GM19238 (cell line): Measurements from ENCODE around the gene GOLGA6A.

Source experiments
- DNase-seq: peaks from one replicate; pipeline ENCODE4 v3.0.0; 2011; ENCODE audit warnings: low spot score; ENCODE audit not compliant: insufficient read length

Gene GOLGA6A

GRCh38 chr15:74036271-74037170, 45.8 kb downstream of the GOLGA6A start:
- DNase-seq: no peak

GRCh38 chr15:74035121-74036017, 47.0 kb downstream of the GOLGA6A start:
- no peak for DNase-seq

GRCh38 chr15:74034206-74034755, 48.1 kb downstream of the GOLGA6A start:
- no peak for DNase-seq

GRCh38 chr15:74032606-74033561, 49.5 kb downstream of the GOLGA6A start:
- no peak for DNase-seq

- no peak for DNase-seq
Measured at GRCh38 chr15:74032046-74032445, 50.3 kb downstream of the GOLGA6A start.

- no peak for DNase-seq
Measured at GRCh38 chr15:74028646-74029045, 53.7 kb downstream of the GOLGA6A start.

- DNase-seq: no peak
Measured at GRCh38 chr15:74027688-74028087, 54.7 kb downstream of the GOLGA6A start.

- no peak for DNase-seq
Measured at GRCh38 chr15:74025436-74025835, 56.9 kb downstream of the GOLGA6A start.

GRCh38 chr15:74024687-74025086, 57.7 kb downstream of the GOLGA6A start:
- no peak for DNase-seq

- no peak for DNase-seq
Measured at GRCh38 chr15:74022706-74023470, 59.5 kb downstream of the GOLGA6A start.
